K562 (cell line): ENCODE results near the gene INPP4B. TPM values are rescaled to one million over a fixed set of nuclear protein-coding genes. Genes with fewer than 3 reads are reported as not detected.

ENCODE experiments used
- ATAC-seq: fragments of 200-7000 bp; cut with Tn5 transposase; 3 replicates; pipeline ENCODE4 v1.9.1; 2020; ENCODE audit warnings: moderate library complexity
- BruUV-seq: library from RNA; stranded (reverse); fragments of 400-500 nt; replicated peaks from 2 replicates; lab custom pipeline; 2021; lab: Mats Ljungman, UMichigan
- CTCF ChIA-PET: fragments of 300-600 bp; formaldehyde crosslinking; extraction: SDS; loops from one replicate; lab custom pipeline; 2021; ENCODE audit warnings: low intra/inter-chr PET ratio; lab: Yijun Ruan, JAX
- POLR2A ChIA-PET: fragments of 300-600, 350-650 bp; sonication (Branson Sonifier 250); formaldehyde crosslinking; extraction: SDS; loops from one replicate; lab custom pipeline; 2021; ENCODE audit warnings: antibody characterized with exemption, inconsistent platforms; lab: Yijun Ruan, JAX
- DNase-seq, 4 experiments: peaks; one replicate each; pipeline versions ENCODE4 v3.0.0 to v3.0.0-alpha.2; 2011 to 2018; ENCODE audit warnings: low spot score in 3 of 4, mixed read lengths in 3 of 4; ENCODE audit errors: extremely low read depth in 1 of 4
- FAIRE-seq: peaks from 2 replicates; lab custom pipeline; 2011; peaks lifted over from hg19 to GRCh38; lab: Jason Lieb, UNC
- H2AFZ ChIP-seq: 2 replicates; pipeline ENCODE4 v1.6.0; 2011; ENCODE audit warnings: low read depth, low read length, control low read depth, inconsistent platforms
- H3K27ac ChIP-seq: fragments of 200-600 bp; 3 replicates; pipeline ENCODE4 v1.8.0; 2011; ENCODE audit warnings: low read depth, mild to moderate bottlenecking, control low read depth, inconsistent platforms, low read length, moderate library complexity, mixed read lengths; ENCODE audit errors: extremely low read depth
- H3K27me3 ChIP-seq, 2 experiments: fragments of 300-600 bp in 1 of 2; 2 replicates in 1 of 2; 3 replicates in 1 of 2; pipeline versions ENCODE4 v1.6.0 to v1.8.0; 2011; ENCODE audit warnings: inconsistent platforms in 2 of 2, low read length in 2 of 2, mild to moderate bottlenecking in 1 of 2, mixed read lengths in 1 of 2, moderate library complexity in 1 of 2; ENCODE audit not compliant: control insufficient read depth in 2 of 2, insufficient read depth in 2 of 2
- H3K36me3 ChIP-seq: fragments of 300-600 bp; 3 replicates; pipeline ENCODE4 v1.8.0; 2011; ENCODE audit warnings: mild to moderate bottlenecking, low read length, inconsistent platforms; ENCODE audit not compliant: control insufficient read depth, insufficient read depth
- H3K4me1 ChIP-seq, 2 experiments: fragments of 200-600 bp in 1 of 2; replicated peaks in 1 of 2; 2 replicates in 1 of 2; 3 replicates in 1 of 2; pipeline versions ENCODE4 v1.5.1 to v1.8.0; 2011; ENCODE audit warnings: inconsistent platforms in 2 of 2, low read length in 2 of 2, mild to moderate bottlenecking in 1 of 2, mixed read lengths in 1 of 2, moderate library complexity in 1 of 2; ENCODE audit not compliant: control insufficient read depth in 2 of 2, insufficient read depth in 2 of 2
- H3K4me2 ChIP-seq: 2 replicates; pipeline ENCODE4 v1.6.1; 2011; ENCODE audit warnings: low read length, control low read depth, inconsistent platforms, mixed read lengths; ENCODE audit not compliant: insufficient read depth
- H3K4me3 ChIP-seq: fragments of 200-600 bp; sonication (generic), shearing (Covaris generic); 2 replicates; pipeline ENCODE4 v1.5.1; 2016; ENCODE audit warnings: control low read depth, inconsistent platforms
- H3K79me2 ChIP-seq: fragments of 200-600 bp; 3 replicates; pipeline ENCODE4 v1.8.0; 2011; ENCODE audit warnings: low read length, inconsistent platforms; ENCODE audit not compliant: control insufficient read depth, insufficient read depth
- H3K9ac ChIP-seq, 2 experiments: 2 replicates each; pipeline versions ENCODE4 v1.6.0 to v1.6.1; 2011; ENCODE audit warnings: low read depth in 2 of 2, low read length in 2 of 2, control low read depth in 1 of 2, inconsistent platforms in 1 of 2, mild to moderate bottlenecking in 1 of 2, mixed read lengths in 1 of 2; ENCODE audit not compliant: insufficient read depth in 1 of 2
- H3K9me1 ChIP-seq: one replicate; pipeline ENCODE4 v1.6.0; 2011; ENCODE audit warnings: inconsistent platforms, mild to moderate bottlenecking, low read length, moderate library complexity; ENCODE audit not compliant: control insufficient read depth, insufficient read depth
- H3K9me3 ChIP-seq: replicated peaks from 2 replicates; pipeline ENCODE4 v1.5.1; 2011; ENCODE audit warnings: low read depth, low read length, inconsistent platforms; ENCODE audit not compliant: control insufficient read depth, insufficient read depth
- H4K20me1 ChIP-seq: replicated peaks from 2 replicates; pipeline ENCODE4 v1.6.1; 2011; ENCODE audit warnings: low read length, inconsistent platforms, mixed read lengths; ENCODE audit not compliant: control insufficient read depth, insufficient read depth
- CCAR2 ChIP-seq: fragments of 200-400 bp; formaldehyde crosslinking; IDR thresholded peaks from 2 replicates; pipeline ENCODE4 v1.6.1; 2017; ENCODE audit warnings: mild to moderate bottlenecking, low read depth, low read length
- EP300 ChIP-seq: IDR thresholded peaks from 2 replicates; pipeline ENCODE4 v1.6.1; 2012; ENCODE audit warnings: low read length, improper control_type of control experiment
- HMG20A ChIP-seq: fragments of 450-650 bp; formaldehyde crosslinking; conservative IDR thresholded peaks from 2 replicates; pipeline ENCODE4 v1.4.0; 2020; ENCODE audit warnings: mild to moderate bottlenecking, mixed read lengths
- L3MBTL2 ChIP-seq: fragments of 450-650 bp; IDR thresholded peaks from 2 replicates; pipeline ENCODE4 v1.6.1; 2016; ENCODE audit warnings: mild to moderate bottlenecking, moderate library complexity
- RBFOX2 ChIP-seq: fragments of 200-400 bp; formaldehyde crosslinking; IDR thresholded peaks from 2 replicates; pipeline ENCODE4 v1.6.1; 2017; ENCODE audit warnings: low read depth, mild to moderate bottlenecking, low read length, moderate library complexity
- ZNF717 ChIP-seq: fragments of 250-450 bp; sonication (Bioruptor Pico); IDR thresholded peaks from 2 replicates; pipeline ENCODE4 v1.5.0; 2021
- WGBS: fragments of 100-300 bp; shearing (Covaris generic); methylation state at CpG from one replicate; pipeline ENCODE4 v1.1.6; 2016; ENCODE audit warnings: low coverage, mixed read lengths; ENCODE audit not compliant: insufficient coverage; ENCODE audit errors: missing lambda C conversion rate; 5-methylcytosine and 5-hydroxymethylcytosine counted together
- in situ Hi-C: fragments of 300-500 bp; cut with MboI; formaldehyde crosslinking; loops from 4 replicates; pipeline ENCODE4 v1.15.0; 2018; ENCODE audit warnings: inconsistent platforms, mixed read lengths
- intact Hi-C: fragments of 100-400 bp; cut with micrococcal nuclease; formaldehyde crosslinking; loops from 2 replicates; pipeline ENCODE4 v1.14.2; 2022
- polyA plus RNA-seq, 8 experiments: library from polyadenylated mRNA; depleted of rRNA in 4 of 8; stranded (reverse) in 5 of 8; unstranded in 3 of 8; fragments of >200 nt; fragmentation: Nextera tagmentation in 2 of 8; fragmentation: Illumina TruSeq in 1 of 8; extraction: Ambion mirVana in 2 of 8; extraction: Trizol in 1 of 8; gene quantifications; 2 replicates each; pipeline versions ENCODE4 v1.2.1 to v1.2.3, GENCODE V29; 2011 to 2014; ENCODE audit warnings: inconsistent platforms in 1 of 8, missing spikeins in 1 of 8
- total RNA-seq, 7 experiments: library from RNA; depleted of rRNA in 6 of 7; stranded (reverse); fragments of >200 nt in 6 of 7; fragmentation: Illumina TruSeq in 2 of 7; extraction: Trizol in 2 of 7; gene quantifications; 2 replicates each; pipeline versions ENCODE4 v1.2.1 to v1.2.3, GENCODE V29; 2011 to 2021; ENCODE audit warnings: low replicate concordance in 1 of 7
- TF ChIP-seq, protein P1 (sequence below): fragments of 250-450 bp; sonication (Bioruptor Pico); IDR thresholded peaks from 2 replicates; pipeline ENCODE4 v1.5.0; 2022; ENCODE audit warnings: mild to moderate bottlenecking
- TF ChIP-seq, protein P2 (sequence below): fragments of 450-650 bp; formaldehyde crosslinking; IDR thresholded peaks from 2 replicates; pipeline ENCODE4 v1.4.0; 2020; ENCODE audit warnings: mild to moderate bottlenecking, mixed read lengths
- TF ChIP-seq, protein P3 (sequence below): IDR thresholded peaks from 2 replicates; pipeline ENCODE4 v1.6.1; 2011; ENCODE audit warnings: borderline replicate concordance, low read depth, mild to moderate bottlenecking, moderate library complexity, low read length; ENCODE audit not compliant: insufficient read depth, poor library complexity, severe bottlenecking
- TF ChIP-seq, protein P4 (sequence below): IDR thresholded peaks from 3 replicates; pipeline ENCODE4 v1.6.1; 2011; ENCODE audit warnings: borderline replicate concordance, mild to moderate bottlenecking, moderate library complexity; ENCODE audit not compliant: insufficient read length; ENCODE audit errors: extremely low read depth
- TF ChIP-seq, protein P5 (sequence below): sonication (generic); IDR thresholded peaks from 2 replicates; pipeline ENCODE4 v1.6.1; 2016

The INPP4B gene
- total and polyA plus RNA-seq, 9 of the 15 experiments (the other 6 are each of a cell fraction or from before 2014, with no cell fraction given) = 0.04 to 0.11 TPM; not detected in 7

DNA sequence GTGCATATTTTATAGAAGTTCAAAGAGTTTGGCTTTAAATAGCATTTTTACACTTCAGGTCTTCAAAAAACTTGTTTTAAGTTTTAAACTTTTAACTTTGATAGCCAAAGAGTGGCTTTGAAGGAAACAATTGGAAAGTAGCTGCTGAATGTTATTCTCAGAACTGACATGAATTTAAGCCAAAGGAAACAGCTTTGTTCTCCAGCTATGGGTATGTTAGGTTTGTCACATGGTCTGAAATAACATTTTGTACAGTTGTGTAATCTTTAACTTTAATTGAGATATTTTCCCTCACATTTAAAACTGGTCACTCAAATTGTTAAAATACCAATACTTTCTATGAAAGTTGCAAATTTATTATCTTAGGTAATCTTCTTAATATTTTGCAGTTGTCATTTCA, 645.1 kb downstream of the INPP4B start (continued):
- TF ChIP-seq, protein P1, sequence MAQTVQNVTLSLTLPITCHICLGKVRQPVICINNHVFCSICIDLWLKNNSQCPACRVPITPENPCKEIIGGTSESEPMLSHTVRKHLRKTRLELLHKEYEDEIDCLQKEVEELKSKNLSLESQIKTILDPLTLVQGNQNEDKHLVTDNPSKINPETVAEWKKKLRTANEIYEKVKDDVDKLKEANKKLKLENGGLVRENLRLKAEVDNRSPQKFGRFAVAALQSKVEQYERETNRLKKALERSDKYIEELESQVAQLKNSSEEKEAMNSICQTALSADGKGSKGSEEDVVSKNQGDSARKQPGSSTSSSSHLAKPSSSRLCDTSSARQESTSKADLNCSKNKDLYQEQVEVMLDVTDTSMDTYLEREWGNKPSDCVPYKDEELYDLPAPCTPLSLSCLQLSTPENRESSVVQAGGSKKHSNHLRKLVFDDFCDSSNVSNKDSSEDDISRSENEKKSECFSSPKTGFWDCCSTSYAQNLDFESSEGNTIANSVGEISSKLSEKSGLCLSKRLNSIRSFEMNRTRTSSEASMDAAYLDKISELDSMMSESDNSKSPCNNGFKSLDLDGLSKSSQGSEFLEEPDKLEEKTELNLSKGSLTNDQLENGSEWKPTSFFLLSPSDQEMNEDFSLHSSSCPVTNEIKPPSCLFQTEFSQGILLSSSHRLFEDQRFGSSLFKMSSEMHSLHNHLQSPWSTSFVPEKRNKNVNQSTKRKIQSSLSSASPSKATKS = no peak
- no peak for TF ChIP-seq L3MBTL2

DNA sequence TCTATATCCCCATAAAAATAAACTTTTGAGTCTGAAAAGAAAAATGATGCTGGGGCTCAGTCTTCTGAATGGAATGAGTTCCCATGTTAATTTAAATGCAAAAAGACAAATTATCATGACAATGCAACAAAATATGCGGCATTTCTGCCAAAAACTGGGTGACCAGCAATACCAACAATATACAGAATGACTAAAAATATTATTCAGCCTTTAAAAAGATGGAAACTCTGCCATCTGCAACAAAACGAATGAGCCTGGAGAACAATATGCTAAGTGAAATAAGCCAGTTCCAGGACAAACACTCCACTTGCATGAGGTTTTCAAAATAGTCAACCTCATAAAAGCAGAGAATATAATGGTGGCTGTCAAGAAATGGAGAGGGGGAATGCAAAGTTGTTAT, 651.2 kb downstream of the INPP4B start:
- FAIRE-seq (no peak), ATAC-seq (no peak), DNase-seq (no peak)
- H3K27ac ChIP-seq = no peak overlapping the region
- H3K36me3 ChIP-seq = no peaks in the 10 kb centered on the region
- BruUV-seq = no TSS peak
- no peaks in the 10 kb centered on the region for H4K20me1 ChIP-seq
- H3K4me1 ChIP-seq = no peaks in the 10 kb centered on the region
- ChIA-PET CTCF (no interaction called here), POLR2A (no interaction called here)
- H3K4me2 ChIP-seq = no peak overlapping the region
- no peaks in the 10 kb centered on the region for H3K27me3 ChIP-seq
- no peaks in the 10 kb centered on the region for H3K9me3 ChIP-seq
- H2AFZ ChIP-seq = no peak overlapping the region
- intact Hi-C loops (no loop called here), in situ Hi-C loops (no loop called here)
- no peaks in the 10 kb centered on the region for H3K9me1 ChIP-seq
- no peak overlapping the region for H3K9ac ChIP-seq
- H3K4me3 ChIP-seq = no peak overlapping the region
- WGBS = 0% methylated on average over 2 of the region's 2 CpGs
- H3K79me2 ChIP-seq = no peaks in the 10 kb centered on the region
- TF ChIP-seq, protein P2, sequence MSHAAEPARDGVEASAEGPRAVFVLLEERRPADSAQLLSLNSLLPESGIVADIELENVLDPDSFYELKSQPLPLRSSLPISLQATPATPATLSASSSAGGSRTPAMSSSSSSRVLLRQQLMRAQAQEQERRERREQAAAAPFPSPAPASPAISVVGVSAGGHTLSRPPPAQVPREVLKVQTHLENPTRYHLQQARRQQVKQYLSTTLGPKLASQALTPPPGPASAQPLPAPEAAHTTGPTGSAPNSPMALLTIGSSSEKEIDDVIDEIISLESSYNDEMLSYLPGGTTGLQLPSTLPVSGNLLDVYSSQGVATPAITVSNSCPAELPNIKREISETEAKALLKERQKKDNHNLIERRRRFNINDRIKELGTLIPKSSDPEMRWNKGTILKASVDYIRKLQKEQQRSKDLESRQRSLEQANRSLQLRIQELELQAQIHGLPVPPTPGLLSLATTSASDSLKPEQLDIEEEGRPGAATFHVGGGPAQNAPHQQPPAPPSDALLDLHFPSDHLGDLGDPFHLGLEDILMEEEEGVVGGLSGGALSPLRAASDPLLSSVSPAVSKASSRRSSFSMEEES (CRISPR knock-in tag) = no peak
- TF ChIP-seq, protein P3, sequence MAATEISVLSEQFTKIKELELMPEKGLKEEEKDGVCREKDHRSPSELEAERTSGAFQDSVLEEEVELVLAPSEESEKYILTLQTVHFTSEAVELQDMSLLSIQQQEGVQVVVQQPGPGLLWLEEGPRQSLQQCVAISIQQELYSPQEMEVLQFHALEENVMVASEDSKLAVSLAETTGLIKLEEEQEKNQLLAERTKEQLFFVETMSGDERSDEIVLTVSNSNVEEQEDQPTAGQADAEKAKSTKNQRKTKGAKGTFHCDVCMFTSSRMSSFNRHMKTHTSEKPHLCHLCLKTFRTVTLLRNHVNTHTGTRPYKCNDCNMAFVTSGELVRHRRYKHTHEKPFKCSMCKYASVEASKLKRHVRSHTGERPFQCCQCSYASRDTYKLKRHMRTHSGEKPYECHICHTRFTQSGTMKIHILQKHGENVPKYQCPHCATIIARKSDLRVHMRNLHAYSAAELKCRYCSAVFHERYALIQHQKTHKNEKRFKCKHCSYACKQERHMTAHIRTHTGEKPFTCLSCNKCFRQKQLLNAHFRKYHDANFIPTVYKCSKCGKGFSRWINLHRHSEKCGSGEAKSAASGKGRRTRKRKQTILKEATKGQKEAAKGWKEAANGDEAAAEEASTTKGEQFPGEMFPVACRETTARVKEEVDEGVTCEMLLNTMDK = no peak
- TF ChIP-seq RBFOX2 (no peak), CCAR2 (no peak), EP300 (no peak), ZNF717 (CRISPR knock-in tag) (no peak), HMG20A (CRISPR knock-in tag) (no peak)
- TF ChIP-seq, protein P4, sequence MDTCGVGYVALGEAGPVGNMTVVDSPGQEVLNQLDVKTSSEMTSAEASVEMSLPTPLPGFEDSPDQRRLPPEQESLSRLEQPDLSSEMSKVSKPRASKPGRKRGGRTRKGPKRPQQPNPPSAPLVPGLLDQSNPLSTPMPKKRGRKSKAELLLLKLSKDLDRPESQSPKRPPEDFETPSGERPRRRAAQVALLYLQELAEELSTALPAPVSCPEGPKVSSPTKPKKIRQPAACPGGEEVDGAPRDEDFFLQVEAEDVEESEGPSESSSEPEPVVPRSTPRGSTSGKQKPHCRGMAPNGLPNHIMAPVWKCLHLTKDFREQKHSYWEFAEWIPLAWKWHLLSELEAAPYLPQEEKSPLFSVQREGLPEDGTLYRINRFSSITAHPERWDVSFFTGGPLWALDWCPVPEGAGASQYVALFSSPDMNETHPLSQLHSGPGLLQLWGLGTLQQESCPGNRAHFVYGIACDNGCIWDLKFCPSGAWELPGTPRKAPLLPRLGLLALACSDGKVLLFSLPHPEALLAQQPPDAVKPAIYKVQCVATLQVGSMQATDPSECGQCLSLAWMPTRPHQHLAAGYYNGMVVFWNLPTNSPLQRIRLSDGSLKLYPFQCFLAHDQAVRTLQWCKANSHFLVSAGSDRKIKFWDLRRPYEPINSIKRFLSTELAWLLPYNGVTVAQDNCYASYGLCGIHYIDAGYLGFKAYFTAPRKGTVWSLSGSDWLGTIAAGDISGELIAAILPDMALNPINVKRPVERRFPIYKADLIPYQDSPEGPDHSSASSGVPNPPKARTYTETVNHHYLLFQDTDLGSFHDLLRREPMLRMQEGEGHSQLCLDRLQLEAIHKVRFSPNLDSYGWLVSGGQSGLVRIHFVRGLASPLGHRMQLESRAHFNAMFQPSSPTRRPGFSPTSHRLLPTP = no peak
- TF ChIP-seq, protein P5, sequence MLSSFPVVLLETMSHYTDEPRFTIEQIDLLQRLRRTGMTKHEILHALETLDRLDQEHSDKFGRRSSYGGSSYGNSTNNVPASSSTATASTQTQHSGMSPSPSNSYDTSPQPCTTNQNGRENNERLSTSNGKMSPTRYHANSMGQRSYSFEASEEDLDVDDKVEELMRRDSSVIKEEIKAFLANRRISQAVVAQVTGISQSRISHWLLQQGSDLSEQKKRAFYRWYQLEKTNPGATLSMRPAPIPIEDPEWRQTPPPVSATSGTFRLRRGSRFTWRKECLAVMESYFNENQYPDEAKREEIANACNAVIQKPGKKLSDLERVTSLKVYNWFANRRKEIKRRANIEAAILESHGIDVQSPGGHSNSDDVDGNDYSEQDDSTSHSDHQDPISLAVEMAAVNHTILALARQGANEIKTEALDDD = no peak
